ENCODE data around the gene LSM10. TPM values are rescaled to one million over a fixed set of nuclear protein-coding genes. Genes with fewer than 3 reads are reported as not detected.
A peak's percentile ranks its signal among the peaks of the same experiment; 100 is the strongest.

The LSM10 gene
- total RNA-seq (38.2 and 40.3 TPM in 2 replicates), polyA plus RNA-seq (76.9 and 98.5 TPM in 2 replicates), polyA minus RNA-seq (35.9 and 40.8 TPM in 2 replicates), Bru-seq, nascent RNA (percentile 69 among the genes with signal in this experiment), BruChase-seq, experiment 1, labeled RNA remaining after a 6-hour chase (percentile 78 among the genes with signal in this experiment), BruChase-seq, experiment 2, labeled RNA remaining after a 2-hour chase (percentile 66 among the genes with signal in this experiment)
- polyA plus RNA-seq (2011; cell fraction: cytosol; rRNA removed), result 79.3 and 82.5 TPM in 2 replicates
- polyA plus RNA-seq (2011; cell fraction: nucleus; rRNA removed), result 19.2 and 23.5 TPM in 2 replicates
- polyA plus RNA-seq (2012), result 39.0 and 62.6 TPM in 2 replicates
- 26.2 TPM for polyA minus RNA-seq (2011; cell fraction: cytosol; rRNA and poly(A)+ RNA removed)
- 7.1 and 8.3 TPM in 2 replicates for polyA minus RNA-seq (2011; cell fraction: nucleus; rRNA and poly(A)+ RNA removed)
- long read RNA-seq, transcript LSM10-201 (2 exons, 850 nt), result major isoform, 87 of 94 reads
- long read RNA-seq, partial matches to known transcripts, result 0 of 94 reads
- long read RNA-seq, other reads (novel, unspliced or antisense), result 7 of 94 reads

DNA sequence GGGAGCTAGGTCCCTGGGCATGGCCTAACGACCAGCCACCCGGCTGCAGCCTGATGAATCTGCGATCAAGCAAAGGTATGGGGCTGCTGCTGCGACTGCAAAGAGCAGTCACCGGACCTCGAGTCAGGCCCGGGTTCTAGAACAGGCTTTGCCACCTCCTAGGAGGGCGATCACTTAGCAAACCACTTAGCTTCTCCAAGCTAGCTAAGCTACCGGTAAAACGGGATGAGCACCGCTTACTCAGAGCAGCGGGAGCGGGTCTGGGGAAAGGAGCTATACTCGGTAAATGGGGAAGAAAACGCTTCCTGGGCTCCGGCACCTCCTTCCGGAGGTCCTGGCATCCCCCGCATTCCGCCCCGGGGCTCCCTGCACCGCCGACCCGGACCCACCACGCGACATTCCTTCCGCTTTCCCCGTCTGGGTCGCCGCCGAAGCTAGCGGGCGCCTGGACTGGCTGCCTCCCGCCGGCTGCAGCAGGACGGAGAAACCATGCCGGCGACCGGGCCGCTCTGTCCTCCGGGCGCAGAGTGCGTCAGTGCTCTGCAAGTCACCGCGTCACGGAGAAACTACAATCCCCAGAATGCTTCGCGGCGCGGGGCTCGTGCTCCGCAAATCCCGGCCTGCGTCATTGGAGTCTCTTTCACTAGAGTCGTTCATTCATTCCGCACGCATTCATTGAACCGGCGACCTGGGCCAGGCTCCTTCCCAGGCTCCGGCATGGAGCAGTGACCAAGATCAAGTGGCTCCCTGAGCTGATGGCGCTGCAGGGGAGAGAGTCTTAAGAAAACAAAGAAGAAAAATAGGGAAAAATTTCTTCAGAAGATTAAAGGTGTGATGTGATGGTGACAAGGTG is at the start of gene LSM10:
Gene LSM10, minus strand, starts transcription at position 531 of the 853 bp plus-strand sequence. CDS start 3,779 bp downstream, outside the sequence.
- peak within 1 kb of the TSS; percentile 76 for H2AFZ ChIP-seq (ENCODE audit: low read depth, low read length)
- ChIA-PET CTCF (interaction anchor here (1.0 to 2.4 kb wide), 4 partner anchors 11 to 55 kb away, joined by 4 to 19 read pairs (median 8); partner anchors contain the start of gene STK40), POLR2A (interaction anchor here (2.0 kb wide), 1 partner anchor 11 kb away, joined by 12 read pairs; no protein-coding TSS in a partner anchor)
- H3K79me2 ChIP-seq (ENCODE audit: control insufficient read depth, insufficient read depth, low read length), result peaks cover 8% of the 10 kb centered on the region
- FAIRE-seq (peak; percentile 100), DNase-seq (ENCODE audit: low read depth, low spot score) (peak; percentile 96)
- H3K4me2 ChIP-seq (ENCODE audit: insufficient read depth, low read length), result peak within 1 kb of the TSS; percentile 63
- intact Hi-C loops (cut with micrococcal nuclease), result loop anchor here (1.0 to 2.0 kb wide), 2 partner anchors 11 to 23 kb away; no protein-coding TSS in a partner anchor
- H3K36me3 ChIP-seq (ENCODE audit: control insufficient read depth in 2 of 2, extremely low read depth in 1 of 2, insufficient read depth in 2 of 2, low read length in 2 of 2), result peaks cover 0 to 8% of the 10 kb centered on the region in 2 experiments
- H3K4me3 ChIP-seq (replicated peaks in 1 of 3; ENCODE audit: insufficient read depth in 1 of 3, low read depth in 1 of 3, low read length in 3 of 3), result peak within 1 kb of the TSS; percentile 63 to 78 (median 69)
- no peaks in the 10 kb centered on the region for H3K9me3 ChIP-seq (replicated peaks; ENCODE audit: control insufficient read depth, insufficient read depth, low read length)
- TF ChIP-seq EZH2 (IDR thresholded peaks at IDR 0.05; ENCODE audit: borderline replicate concordance, low read depth, low read length, severe bottlenecking) (no peak), POLR2AphosphoS5 (IDR thresholded peaks at IDR 0.05; ENCODE audit: insufficient read depth, low read depth, low read length) (peak; percentile 85), FOS (IDR thresholded peaks at IDR 0.05; ENCODE audit: borderline replicate concordance, insufficient read depth, low read length) (no peak), POLR2A (IDR thresholded peaks at IDR 0.05; ENCODE audit: low read depth, low read length) (peak; percentile 91), CTCF (IDR thresholded peaks at IDR 0.05; ENCODE audit: extremely low read depth in 1 of 2, insufficient read depth in 1 of 2, low read depth in 1 of 2, low read length in 2 of 2) (no peak)
- TF ChIP-seq, protein P1, sequence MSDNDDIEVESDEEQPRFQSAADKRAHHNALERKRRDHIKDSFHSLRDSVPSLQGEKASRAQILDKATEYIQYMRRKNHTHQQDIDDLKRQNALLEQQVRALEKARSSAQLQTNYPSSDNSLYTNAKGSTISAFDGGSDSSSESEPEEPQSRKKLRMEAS (IDR thresholded peaks at IDR 0.05; ENCODE audit: insufficient read depth, insufficient read length), result no peak
- no peaks in the 10 kb centered on the region for H4K20me1 ChIP-seq (replicated peaks; ENCODE audit: control insufficient read depth, extremely low read depth, insufficient read depth, low read length)
- peak within 1 kb of the TSS; percentile 61 for H3K27ac ChIP-seq (ENCODE audit: insufficient read depth, low read depth, low read length)
- dilution Hi-C loops (cut with MboI; ENCODE audit: extremely low pct_ligation_motif_present, low sequenced_read_pairs), result no loop called here
- peaks cover 3% of the 10 kb centered on the region for H3K4me1 ChIP-seq (ENCODE audit: control insufficient read depth, extremely low read depth, insufficient read depth, low read length)
- BruUV-seq (replicated peaks), result TSS peak; percentile 60
- no peaks in the 10 kb centered on the region for H3K9me1 ChIP-seq (replicated peaks; ENCODE audit: control insufficient read depth, extremely low read depth, insufficient read depth, low read length)
- H3K27me3 ChIP-seq (ENCODE audit: control insufficient read depth in 2 of 2, insufficient read depth in 2 of 2, low read length in 2 of 2), result no peaks in the 10 kb centered on the region
- H3K9ac ChIP-seq (replicated peaks; ENCODE audit: extremely low read depth, insufficient read depth, low read length), result peak within 1 kb of the TSS; percentile 86

Measured in endothelial cell of umbilical vein (primary cell).